ENCODE results near the gene CD300LD. TPM values are rescaled to one million over a fixed set of nuclear protein-coding genes. Genes with fewer than 3 reads are reported as not detected.
A peak's percentile ranks its signal among the peaks of the same experiment; 100 is the strongest.

The CD300LD gene
- polyA plus RNA-seq, 3 donors from 2014 or later: not detected

GRCh38 chr17:74601944-74602572 is 10.0 kb upstream of the CD300LD start:
- Mint-ChIP-seq H3K9me3 (no peaks in the 10 kb centered on the region), H3K36me3 (no peaks in the 10 kb centered on the region), H3K27me3 (ENCODE audit: low read depth in 3 of 3) (peaks cover 2 to 14% (median 11%) of the 10 kb centered on the region in 3 donors), H3K4me3 (no peak overlapping the region), H3K4me1 (peaks cover 4 to 10% of the 10 kb centered on the region in 2 donors), H3K27ac (peak overlapping the region in 1 of 6 donors; percentile 29)
- peak; percentile 32 to 47 (median 43) for DNase-seq

GRCh38 chr17:74599448-74599939 is 7.4 kb upstream of the CD300LD start:
- H3K36me3 Mint-ChIP-seq: no peaks in the 10 kb centered on the region
- DNase-seq: no peak
- H3K4me3 Mint-ChIP-seq: no peak overlapping the region
- H3K27me3 Mint-ChIP-seq (ENCODE audit: low read depth in 3 of 3): peaks cover 2 to 14% (median 8%) of the 10 kb centered on the region in 3 donors
- H3K4me1 Mint-ChIP-seq: peaks cover 4 to 10% of the 10 kb centered on the region in 2 donors
- no peaks in the 10 kb centered on the region for H3K9me3 Mint-ChIP-seq
- H3K27ac Mint-ChIP-seq: no peak overlapping the region

GRCh38 chr17:74599023-74599399 is 6.9 kb upstream of the CD300LD start:
- no peak overlapping the region for H3K27ac Mint-ChIP-seq

GRCh38 chr17:74598346-74599022 is 6.4 kb upstream of the CD300LD start:
- H3K4me1 Mint-ChIP-seq: peaks cover 4 to 10% of the 10 kb centered on the region in 2 donors
- H3K4me3 Mint-ChIP-seq: no peak overlapping the region
- peaks cover 2 to 14% (median 8%) of the 10 kb centered on the region in 3 donors for H3K27me3 Mint-ChIP-seq (ENCODE audit: low read depth in 3 of 3)
- H3K9me3 Mint-ChIP-seq: no peaks in the 10 kb centered on the region
- H3K36me3 Mint-ChIP-seq: no peaks in the 10 kb centered on the region
- no peak for DNase-seq
- H3K27ac Mint-ChIP-seq: no peak overlapping the region

More at GRCh38 chr17:74599023-74599399, 6.9 kb upstream of the CD300LD start:
- H3K4me3 Mint-ChIP-seq: no peak overlapping the region
- peaks cover 4 to 10% of the 10 kb centered on the region in 2 donors for H3K4me1 Mint-ChIP-seq
- peaks cover 2 to 14% (median 8%) of the 10 kb centered on the region in 3 donors for H3K27me3 Mint-ChIP-seq (ENCODE audit: low read depth in 3 of 3)
- no peaks in the 10 kb centered on the region for H3K9me3 Mint-ChIP-seq
- no peak for DNase-seq
- no peaks in the 10 kb centered on the region for H3K36me3 Mint-ChIP-seq

- Mint-ChIP-seq H3K27me3 (ENCODE audit: low read depth in 3 of 3) (peaks cover 2 to 15% (median 10%) of the 10 kb centered on the region in 3 donors), H3K27ac (no peak overlapping the region), H3K36me3 (no peaks in the 10 kb centered on the region), H3K9me3 (no peaks in the 10 kb centered on the region), H3K4me1 (peaks cover 3 to 7% of the 10 kb centered on the region in 2 donors), H3K4me3 (no peak overlapping the region)
- no peak for DNase-seq
Measured at GRCh38 chr17:74597069-74597790, 5.1 kb upstream of the CD300LD start.

GRCh38 chr17:74595037-74595750 is 3.1 kb upstream of the CD300LD start:
- Mint-ChIP-seq H3K9me3 (no peaks in the 10 kb centered on the region), H3K4me3 (no peak overlapping the region), H3K27me3 (ENCODE audit: low read depth in 3 of 3) (peaks cover 3 to 23% (median 7%) of the 10 kb centered on the region in 3 donors), H3K36me3 (no peaks in the 10 kb centered on the region), H3K27ac (no peak overlapping the region), H3K4me1 (peaks cover 0 to 2% of the 10 kb centered on the region in 2 donors)
- DNase-seq: no peak

GRCh38 chr17:74591503-74591902 is 580 bp downstream of the CD300LD start:
- no peaks in the 10 kb centered on the region for H3K36me3 Mint-ChIP-seq
- H3K4me3 Mint-ChIP-seq: no peak overlapping the region
- no peak overlapping the region for H3K27ac Mint-ChIP-seq
- peaks cover 3 to 18% (median 4%) of the 10 kb centered on the region in 3 donors for H3K27me3 Mint-ChIP-seq (ENCODE audit: low read depth in 3 of 3)
- no peaks in the 10 kb centered on the region for H3K9me3 Mint-ChIP-seq
- no peak for DNase-seq
- H3K4me1 Mint-ChIP-seq: no peaks in the 10 kb centered on the region

- DNase-seq: no peak
- Mint-ChIP-seq H3K9me3 (peaks cover 0 to 5% (median 0%) of the 10 kb centered on the region in 6 donors), H3K36me3 (no peaks in the 10 kb centered on the region), H3K4me1 (no peaks in the 10 kb centered on the region), H3K4me3 (no peak overlapping the region), H3K27ac (no peak overlapping the region), H3K27me3 (ENCODE audit: low read depth in 3 of 3) (peaks cover 0 to 8% (median 4%) of the 10 kb centered on the region in 3 donors)
Measured at GRCh38 chr17:74585711-74586110, 6.4 kb downstream of the CD300LD start.

- Mint-ChIP-seq H3K4me1 (peaks cover 0 to 2% of the 10 kb centered on the region in 2 donors), H3K9me3 (peaks cover 0 to 5% (median 0%) of the 10 kb centered on the region in 6 donors), H3K27me3 (ENCODE audit: low read depth in 3 of 3) (peaks cover 0 to 8% (median 3%) of the 10 kb centered on the region in 3 donors), H3K4me3 (no peak overlapping the region), H3K36me3 (no peaks in the 10 kb centered on the region), H3K27ac (no peak overlapping the region)
- no peak for DNase-seq
Measured at GRCh38 chr17:74584292-74585060, 7.6 kb downstream of the CD300LD start.

- H3K4me3 Mint-ChIP-seq: no peak overlapping the region
- H3K4me1 Mint-ChIP-seq: peaks cover 0 to 2% of the 10 kb centered on the region in 2 donors
- no peak for DNase-seq
- peaks cover 0 to 5% (median 0%) of the 10 kb centered on the region in 6 donors for H3K9me3 Mint-ChIP-seq
- no peaks in the 10 kb centered on the region for H3K36me3 Mint-ChIP-seq
- no peak overlapping the region for H3K27ac Mint-ChIP-seq
- peaks cover 0 to 8% (median 3%) of the 10 kb centered on the region in 3 donors for H3K27me3 Mint-ChIP-seq (ENCODE audit: low read depth in 3 of 3)
Measured at GRCh38 chr17:74582633-74583032, 9.4 kb downstream of the CD300LD start.

- Mint-ChIP-seq H3K36me3 (peaks cover 0 to 3% (median 0%) of the 10 kb centered on the region in 3 donors), H3K4me3 (no peak overlapping the region), H3K27me3 (ENCODE audit: low read depth in 3 of 3) (peaks cover 2 to 10% (median 3%) of the 10 kb centered on the region in 3 donors), H3K4me1 (peaks cover 0 to 2% of the 10 kb centered on the region in 2 donors), H3K27ac (no peak overlapping the region), H3K9me3 (no peaks in the 10 kb centered on the region)
- no peak for DNase-seq
Measured at GRCh38 chr17:74579900-74580299, 12.2 kb downstream of the CD300LD start.

- H3K4me3 Mint-ChIP-seq: no peak overlapping the region
- peaks cover 0 to 3% (median 0%) of the 10 kb centered on the region in 3 donors for H3K36me3 Mint-ChIP-seq
Measured at GRCh38 chr17:74578979-74579378, 13.1 kb downstream of the CD300LD start.

More at GRCh38 chr17:74578979-74579378, 13.1 kb downstream of the CD300LD start:
- peaks cover 2 to 10% (median 3%) of the 10 kb centered on the region in 3 donors for H3K27me3 Mint-ChIP-seq (ENCODE audit: low read depth in 3 of 3)
- no peaks in the 10 kb centered on the region for H3K9me3 Mint-ChIP-seq
- peaks cover 0 to 2% of the 10 kb centered on the region in 2 donors for H3K4me1 Mint-ChIP-seq
- H3K27ac Mint-ChIP-seq: peak overlapping the region in 1 of 6 donors; percentile 13
- no peak for DNase-seq

All from immature natural killer cell (primary cell).